Activated CD4-positive, alpha-beta memory T cell treated with anti-CD3 and anti-CD28 coated beads, Interleukin-2, amount 10 ng/mL, durations not matched to agents 7 days and 5 days (primary cell): Measurements from ENCODE around the gene MYO19. TPM values are rescaled to one million over a fixed set of nuclear protein-coding genes. Genes with fewer than 3 reads are reported as not detected.

Experiments used
- CTCF ChIA-PET: fragments of 350-600 bp; sonication (Branson Sonifier 250); formaldehyde crosslinking; loops from one replicate; lab custom pipeline; 2021; ENCODE audit warnings: antibody characterized with exemption, inconsistent platforms; lab: Charles Lee
- POLR2A ChIA-PET: fragments of 350-600 bp; sonication (Branson Sonifier 250); formaldehyde crosslinking; loops from one replicate; lab custom pipeline; 2021; ENCODE audit warnings: antibody characterized with exemption; lab: Charles Lee
- DNase-seq: peaks from one replicate; pipeline ENCODE4 v3.0.0-alpha.2; 2020
- H3K27ac Mint-ChIP-seq: one replicate; pipeline ENCODE4 v1.8.0; 2021; ENCODE audit warnings: mild to moderate bottlenecking, mixed read lengths
- H3K27me3 Mint-ChIP-seq: one replicate; pipeline ENCODE4 v1.8.0; 2021; ENCODE audit warnings: mixed read lengths
- H3K36me3 Mint-ChIP-seq: one replicate; pipeline ENCODE4 v1.8.0; 2021; ENCODE audit warnings: low read depth, mixed read lengths
- H3K4me1 Mint-ChIP-seq: one replicate; pipeline ENCODE4 v1.8.0; 2021; ENCODE audit warnings: mixed read lengths
- H3K4me3 Mint-ChIP-seq: one replicate; pipeline ENCODE4 v1.8.0; 2021; ENCODE audit warnings: mild to moderate bottlenecking, mixed read lengths
- H3K9me3 Mint-ChIP-seq: one replicate; pipeline ENCODE4 v1.8.0; 2021; ENCODE audit warnings: mixed read lengths
- total RNA-seq, 2 experiments: library from RNA; stranded (reverse); gene quantifications; one replicate each; pipeline ENCODE4 v1.2.3, GENCODE V29; 2021

The MYO19 gene
- total RNA-seq, 2 experiments from 2014 or later: 87.2 to 92.2 TPM

DNA sequence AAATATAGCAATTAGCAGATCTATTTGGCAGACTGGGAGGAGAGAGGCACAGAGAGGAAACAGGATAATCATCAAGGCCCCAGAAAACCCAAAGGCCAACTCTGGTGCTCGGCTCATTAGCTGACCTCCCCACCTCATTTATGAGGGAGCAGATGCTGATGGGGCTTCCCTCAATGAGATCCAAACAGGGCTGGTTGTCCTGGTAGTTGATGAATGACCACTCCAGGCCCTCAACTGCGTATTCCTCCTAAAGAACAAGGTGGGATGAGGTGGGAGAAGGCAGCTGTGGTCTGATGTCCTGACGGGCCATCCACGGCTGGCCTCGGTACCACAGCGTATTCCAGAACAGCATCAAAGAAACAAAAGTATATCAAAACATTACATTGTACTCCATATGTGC lies 27.4 kb downstream of the MYO19 start:
- no peak for DNase-seq
- ChIA-PET CTCF (no interaction called here), POLR2A (interaction anchor here (1.2 to 1.6 kb wide), 2 partner anchors 17 to 19 kb away, joined by 3 read pairs; no protein-coding TSS in a partner anchor)
- peaks cover 60% of the 10 kb centered on the region for H3K36me3 Mint-ChIP-seq
- H3K4me1 Mint-ChIP-seq: no peaks in the 10 kb centered on the region
- H3K4me3 Mint-ChIP-seq: no peak overlapping the region
- H3K27me3 Mint-ChIP-seq: no peaks in the 10 kb centered on the region
- H3K27ac Mint-ChIP-seq: no peak overlapping the region
- no peaks in the 10 kb centered on the region for H3K9me3 Mint-ChIP-seq

GRCh38 chr17:36506831-36507230 lies 27.8 kb downstream of the MYO19 start:
- Mint-ChIP-seq H3K4me1 (no peaks in the 10 kb centered on the region), H3K36me3 (peaks cover 63% of the 10 kb centered on the region), H3K27me3 (no peaks in the 10 kb centered on the region), H3K27ac (no peak overlapping the region), H3K4me3 (no peak overlapping the region), H3K9me3 (no peaks in the 10 kb centered on the region)
- no peak for DNase-seq
- POLR2A ChIA-PET: interaction anchor here (1.6 kb wide), 1 partner anchor 18 kb away, joined by 3 read pairs; no protein-coding TSS in a partner anchor
- CTCF ChIA-PET: no interaction called here

GRCh38 chr17:36506249-36506826 lies 28.3 kb downstream of the MYO19 start:
- ChIA-PET POLR2A (no interaction called here), CTCF (no interaction called here)
- H3K9me3 Mint-ChIP-seq: no peaks in the 10 kb centered on the region
- H3K4me3 Mint-ChIP-seq: no peak overlapping the region
- peaks cover 63% of the 10 kb centered on the region for H3K36me3 Mint-ChIP-seq
- no peak overlapping the region for H3K27ac Mint-ChIP-seq
- no peak for DNase-seq
- H3K4me1 Mint-ChIP-seq: no peaks in the 10 kb centered on the region
- no peaks in the 10 kb centered on the region for H3K27me3 Mint-ChIP-seq

GRCh38 chr17:36505171-36505570 lies 29.5 kb downstream of the MYO19 start:
- H3K4me3 Mint-ChIP-seq: no peak overlapping the region
- POLR2A ChIA-PET: interaction anchor here (1.0 kb wide), 1 partner anchor 10 kb away, joined by 3 read pairs; no protein-coding TSS in a partner anchor

DNA sequence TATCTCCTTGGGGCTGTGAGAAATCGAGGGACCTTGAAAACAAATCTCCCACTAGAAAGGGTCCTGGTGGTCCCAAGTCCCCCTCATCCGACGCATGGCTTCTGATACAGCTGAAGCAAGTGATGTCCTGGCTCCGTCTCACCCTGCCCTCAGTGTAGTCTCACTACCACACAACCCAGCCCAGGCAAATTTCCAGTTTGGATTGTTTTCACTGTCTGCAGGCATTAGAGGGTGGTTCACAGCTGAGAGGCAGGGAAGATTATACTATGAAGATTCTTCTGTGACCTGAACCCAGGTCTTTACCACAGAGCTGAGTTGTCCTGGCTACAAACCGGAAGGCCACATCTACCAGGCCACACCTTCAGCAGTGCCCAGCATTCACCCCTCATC lies 30.5 kb downstream of the MYO19 start:
- no peaks in the 10 kb centered on the region for H3K9me3 Mint-ChIP-seq
- no peaks in the 10 kb centered on the region for H3K27me3 Mint-ChIP-seq
- ChIA-PET CTCF (no interaction called here), POLR2A (interaction anchor here (1.0 kb wide), 1 partner anchor 30 kb away, joined by 3 read pairs; no protein-coding TSS in a partner anchor)
- DNase-seq: no peak
- H3K27ac Mint-ChIP-seq: no peak overlapping the region
- no peaks in the 10 kb centered on the region for H3K4me1 Mint-ChIP-seq
- peaks cover 52% of the 10 kb centered on the region for H3K36me3 Mint-ChIP-seq
- no peak overlapping the region for H3K4me3 Mint-ChIP-seq

More at GRCh38 chr17:36505171-36505570, 29.5 kb downstream of the MYO19 start:
- CTCF ChIA-PET: no interaction called here
- Mint-ChIP-seq H3K27me3 (no peaks in the 10 kb centered on the region), H3K36me3 (peaks cover 57% of the 10 kb centered on the region), H3K4me1 (no peaks in the 10 kb centered on the region), H3K27ac (no peak overlapping the region), H3K9me3 (no peaks in the 10 kb centered on the region)
- DNase-seq: no peak

DNA sequence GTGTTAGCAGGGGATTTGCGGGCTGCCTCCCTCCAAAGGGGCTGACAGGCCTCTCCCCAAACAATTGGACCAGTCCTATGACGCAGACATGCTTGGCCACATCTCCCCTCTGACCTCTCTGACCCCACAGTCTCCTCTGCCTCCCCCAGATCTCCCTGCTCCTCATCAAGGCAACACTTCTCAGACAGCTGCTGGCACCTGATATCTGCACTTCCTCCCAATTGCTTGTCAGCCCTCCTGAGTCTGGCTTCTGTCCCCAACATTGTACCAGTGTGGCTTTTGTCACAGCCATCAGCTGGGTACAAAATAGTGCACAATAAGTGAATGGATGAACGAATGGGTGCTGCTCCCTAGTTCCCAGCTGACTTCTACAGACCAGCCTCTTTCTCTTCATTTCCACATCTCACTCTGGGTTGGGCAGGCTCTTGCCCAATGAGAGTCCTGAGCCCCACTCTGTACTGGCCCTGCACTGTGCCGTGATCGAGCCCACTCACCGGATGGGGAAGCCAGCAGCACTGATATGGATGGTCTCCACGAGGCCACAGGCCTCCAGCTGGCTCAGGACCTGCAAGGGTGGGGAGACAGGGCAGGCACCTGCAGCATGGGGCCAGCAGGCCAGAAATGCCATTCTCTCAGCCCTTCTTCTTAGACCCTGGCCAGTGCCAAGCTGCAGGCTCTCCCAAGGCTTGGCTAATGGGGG lies 31.1 kb downstream of the MYO19 start:
- CTCF ChIA-PET: no interaction called here
- POLR2A ChIA-PET: interaction anchor here (1.0 kb wide), 1 partner anchor 30 kb away, joined by 3 read pairs; no protein-coding TSS in a partner anchor
- Mint-ChIP-seq H3K9me3 (no peaks in the 10 kb centered on the region), H3K27me3 (no peaks in the 10 kb centered on the region), H3K4me3 (no peak overlapping the region), H3K27ac (no peak overlapping the region), H3K4me1 (no peaks in the 10 kb centered on the region), H3K36me3 (peaks cover 57% of the 10 kb centered on the region)
- DNase-seq: no peak

DNA sequence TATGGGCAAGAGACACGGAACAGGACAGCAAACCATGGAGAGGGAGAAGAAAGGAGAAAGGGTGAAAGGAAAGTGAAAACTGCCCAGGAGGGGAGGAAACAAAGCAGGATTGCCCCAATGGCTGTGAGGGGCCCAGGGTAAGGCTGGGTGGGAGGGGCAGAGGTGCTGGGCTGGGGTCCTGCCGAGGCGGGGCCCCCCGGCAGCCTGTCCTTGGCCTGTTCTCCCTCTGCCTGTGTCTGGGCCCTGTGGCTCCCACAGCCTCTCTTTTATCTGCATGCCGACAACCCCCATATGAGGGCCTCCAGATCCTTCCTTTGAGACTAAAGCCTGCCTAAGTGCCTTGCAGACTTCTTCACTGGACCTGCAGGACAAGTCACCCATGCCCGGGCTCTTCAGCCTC lies 32.7 kb downstream of the MYO19 start:
- Mint-ChIP-seq H3K27me3 (no peaks in the 10 kb centered on the region), H3K9me3 (no peaks in the 10 kb centered on the region), H3K4me3 (no peak overlapping the region), H3K36me3 (peaks cover 52% of the 10 kb centered on the region), H3K27ac (no peak overlapping the region), H3K4me1 (no peaks in the 10 kb centered on the region)
- no peak for DNase-seq
- ChIA-PET CTCF (no interaction called here), POLR2A (no interaction called here)

GRCh38 chr17:36501351-36501750 lies 33.3 kb downstream of the MYO19 start:
- peaks cover 50% of the 10 kb centered on the region for H3K36me3 Mint-ChIP-seq
- no peak overlapping the region for H3K27ac Mint-ChIP-seq
- CTCF ChIA-PET: no interaction called here
- H3K9me3 Mint-ChIP-seq: no peaks in the 10 kb centered on the region
- no peak for DNase-seq
- H3K4me3 Mint-ChIP-seq: no peak overlapping the region
- no peaks in the 10 kb centered on the region for H3K27me3 Mint-ChIP-seq
- no peaks in the 10 kb centered on the region for H3K4me1 Mint-ChIP-seq
- POLR2A ChIA-PET: no interaction called here

DNA sequence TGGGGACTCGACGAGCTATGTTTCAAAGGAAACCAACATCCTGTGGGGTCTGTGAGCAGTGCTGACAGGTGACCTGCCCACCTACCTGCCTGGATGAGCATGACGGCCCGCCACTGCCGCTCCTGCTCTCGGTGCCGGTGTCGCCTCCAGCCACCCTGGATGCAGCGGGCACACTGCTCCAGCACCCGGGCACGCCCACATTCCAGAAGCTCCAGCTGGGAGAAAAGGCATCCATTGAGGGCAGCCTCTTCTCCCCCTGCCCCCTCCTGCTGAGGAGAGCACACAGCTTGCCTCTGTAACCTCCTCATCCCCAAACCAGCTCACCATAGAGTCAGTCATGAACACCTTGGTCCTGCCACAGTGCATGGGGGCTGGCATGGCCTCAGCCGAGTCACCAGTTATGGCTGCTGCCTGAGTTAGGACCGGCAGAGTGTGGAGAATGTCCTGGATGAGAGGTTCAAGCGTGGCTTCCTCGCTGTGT lies 33.9 kb downstream of the MYO19 start:
- Mint-ChIP-seq H3K4me1 (no peaks in the 10 kb centered on the region), H3K27ac (no peak overlapping the region), H3K9me3 (no peaks in the 10 kb centered on the region), H3K36me3 (peaks cover 50% of the 10 kb centered on the region), H3K4me3 (no peak overlapping the region), H3K27me3 (no peaks in the 10 kb centered on the region)
- ChIA-PET CTCF (no interaction called here), POLR2A (interaction anchor here (1.0 kb wide), 1 partner anchor 14 kb away, joined by 3 read pairs; the partner anchor contains the start of gene ZNHIT3)
- DNase-seq: no peak

- CTCF ChIA-PET: no interaction called here
- no peaks in the 10 kb centered on the region for H3K9me3 Mint-ChIP-seq
- H3K36me3 Mint-ChIP-seq: peaks cover 48% of the 10 kb centered on the region
- no peak overlapping the region for H3K4me3 Mint-ChIP-seq
- no peak overlapping the region for H3K27ac Mint-ChIP-seq
- POLR2A ChIA-PET: no interaction called here
- no peak for DNase-seq
- no peaks in the 10 kb centered on the region for H3K4me1 Mint-ChIP-seq
- no peaks in the 10 kb centered on the region for H3K27me3 Mint-ChIP-seq
Observed at GRCh38 chr17:36498560-36499300, 35.9 kb downstream of the MYO19 start.

DNA sequence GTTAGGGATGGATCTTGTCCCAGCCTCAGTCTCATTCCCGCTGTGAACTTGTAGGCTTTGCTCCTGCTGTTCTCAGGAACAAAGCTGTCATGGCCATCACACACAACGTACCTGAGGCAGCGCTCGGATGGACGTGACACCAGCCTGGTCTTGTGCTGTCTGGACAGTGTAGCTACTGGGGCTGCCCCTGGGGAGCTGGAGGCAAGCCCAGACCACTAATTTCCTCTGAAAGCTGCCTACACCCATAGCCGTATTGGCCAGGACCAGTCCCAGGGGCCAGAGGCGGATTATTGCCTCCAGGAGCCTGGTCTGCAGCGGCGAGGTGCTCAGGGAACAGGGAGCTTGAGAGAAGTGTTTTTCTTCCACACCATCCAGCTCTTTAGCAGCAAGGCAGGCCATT lies 36.5 kb downstream of the MYO19 start:
- DNase-seq: no peak
- ChIA-PET POLR2A (no interaction called here), CTCF (no interaction called here)
- Mint-ChIP-seq H3K4me3 (no peak overlapping the region), H3K9me3 (no peaks in the 10 kb centered on the region), H3K27me3 (no peaks in the 10 kb centered on the region), H3K36me3 (peaks cover 48% of the 10 kb centered on the region), H3K27ac (no peak overlapping the region), H3K4me1 (no peaks in the 10 kb centered on the region)

GRCh38 chr17:36496018-36496789 lies 38.5 kb downstream of the MYO19 start:
- H3K4me1 Mint-ChIP-seq: peaks cover 5% of the 10 kb centered on the region
- H3K36me3 Mint-ChIP-seq: peaks cover 50% of the 10 kb centered on the region
- no peak overlapping the region for H3K27ac Mint-ChIP-seq
- CTCF ChIA-PET: interaction anchor here (0.8 kb wide), 1 partner anchor 13 kb away, joined by 3 read pairs; no protein-coding TSS in a partner anchor
- H3K4me3 Mint-ChIP-seq: no peak overlapping the region
- no peaks in the 10 kb centered on the region for H3K9me3 Mint-ChIP-seq
- POLR2A ChIA-PET: interaction anchor here (1.8 kb wide), 1 partner anchor 10 kb away, joined by 8 read pairs; the partner anchor contains the start of gene ZNHIT3
- no peak for DNase-seq
- H3K27me3 Mint-ChIP-seq: no peaks in the 10 kb centered on the region
